Measurements from ENCODE around the gene SSR2. TPM values are rescaled to one million over a fixed set of nuclear protein-coding genes. Genes with fewer than 3 reads are reported as not detected.

SSR2 gene
- total RNA-seq, 2 experiments from 2014 or later, result 147 to 153 TPM

GRCh38 chr1:155974208-155975115 lies 46.3 kb downstream of the SSR2 start:
- POLR2A ChIA-PET, result interaction anchor here (0.9 to 1.2 kb wide), 4 partner anchors 10 to 36 kb away, joined by 3 to 5 read pairs (median 4); no protein-coding TSS in a partner anchor

DNA sequence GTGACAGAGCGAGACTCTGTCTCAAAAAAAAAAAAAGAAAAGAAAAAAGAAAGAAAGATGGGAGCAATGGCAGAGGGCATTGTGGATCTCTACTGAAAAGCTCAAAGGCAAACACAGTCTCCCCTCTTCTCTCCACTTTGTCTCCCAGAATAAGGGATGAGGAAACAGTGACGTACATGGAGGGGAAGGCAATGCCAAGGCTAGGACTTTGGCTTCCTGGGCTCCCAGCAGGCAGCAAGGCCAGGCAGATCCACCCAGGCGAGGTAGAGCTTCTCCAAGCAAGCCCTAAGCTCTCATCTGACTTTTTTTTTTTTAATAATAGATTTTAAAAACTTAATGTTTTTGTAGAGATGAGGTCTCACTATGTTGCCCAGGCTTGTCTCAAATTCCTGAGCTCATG lies 47.0 kb downstream of the SSR2 start:
- H3K27ac ChIP-seq (ENCODE audit: low read depth, low read length, poor library complexity, severe bottlenecking), result no peak overlapping the region
- POLR2A ChIA-PET, result interaction anchor here (0.6 to 1.2 kb wide), 4 partner anchors 11 to 55 kb away, joined by 3 to 5 read pairs (median 4); no protein-coding TSS in a partner anchor
- H3K4me1 ChIP-seq (ENCODE audit: insufficient read depth, low read length, poor library complexity, severe bottlenecking), result peaks cover 68% of the 10 kb centered on the region
- intact Hi-C loops (cut with micrococcal nuclease; ENCODE audit: unreplicated experiment), result no loop called here
- peaks cover 100% of the 10 kb centered on the region for H3K79me2 ChIP-seq (ENCODE audit: insufficient read depth, low read depth, low read length)
- CTCF ChIA-PET (ENCODE audit: unreplicated experiment), result interaction anchor here (1.2 kb wide), 1 partner anchor 9 kb away, joined by 3 read pairs; no protein-coding TSS in a partner anchor
- H2AFZ ChIP-seq (ENCODE audit: low read length), result no peak overlapping the region
- peak overlapping the region; percentile 94; the same call in 1 of the 2 replicates for H3K4me2 ChIP-seq (ENCODE audit: low read length)
- H3K4me3 ChIP-seq (ENCODE audit: low read depth, low read length, poor library complexity, severe bottlenecking), result no peak overlapping the region
- H4K20me1 ChIP-seq (ENCODE audit: insufficient read depth, low read length), result peaks cover 44% of the 10 kb centered on the region
- BruUV-seq (replicated peaks), result no TSS peak
- TF ChIP-seq CTCF (conservative IDR thresholded peaks at IDR 0.05; ENCODE audit: low read length) (no peak), EZH2phosphoT487 (IDR thresholded peaks at IDR 0.05; ENCODE audit: borderline replicate concordance, low read depth, low read length) (no peak)
- no peaks in the 10 kb centered on the region for H3K9me2 ChIP-seq (ENCODE audit: insufficient read depth, low read length)
- peaks cover 70% of the 10 kb centered on the region for H3K36me3 ChIP-seq (ENCODE audit: insufficient read depth, low read length)
- no peaks in the 10 kb centered on the region for H3K9me3 ChIP-seq (ENCODE audit: low read length)
- no peak for DNase-seq (ENCODE audit: low spot score)

More at GRCh38 chr1:155974208-155975115, 46.3 kb downstream of the SSR2 start:
- H3K27ac ChIP-seq (ENCODE audit: low read depth, low read length, poor library complexity, severe bottlenecking), result peak overlapping the region; percentile 94
- peak overlapping the region; percentile 94 for H3K4me2 ChIP-seq (ENCODE audit: low read length)
- H3K9me2 ChIP-seq (ENCODE audit: insufficient read depth, low read length), result no peaks in the 10 kb centered on the region
- H3K36me3 ChIP-seq (ENCODE audit: insufficient read depth, low read length), result peaks cover 62% of the 10 kb centered on the region
- CTCF ChIA-PET (ENCODE audit: unreplicated experiment), result interaction anchor here (0.6 to 1.2 kb wide), 2 partner anchors 8 to 9 kb away, joined by 3 read pairs; no protein-coding TSS in a partner anchor
- H3K79me2 ChIP-seq (ENCODE audit: insufficient read depth, low read depth, low read length), result peaks cover 100% of the 10 kb centered on the region
- TF ChIP-seq EZH2phosphoT487 (IDR thresholded peaks at IDR 0.05; ENCODE audit: borderline replicate concordance, low read depth, low read length) (no peak), CTCF (conservative IDR thresholded peaks at IDR 0.05; ENCODE audit: low read length) (no peak)
- intact Hi-C loops (cut with micrococcal nuclease; ENCODE audit: unreplicated experiment), result no loop called here
- no TSS peak for BruUV-seq (replicated peaks)
- H3K9me3 ChIP-seq (ENCODE audit: low read length), result no peaks in the 10 kb centered on the region
- no peak for DNase-seq (ENCODE audit: low spot score)
- peaks cover 69% of the 10 kb centered on the region for H3K4me1 ChIP-seq (ENCODE audit: insufficient read depth, low read length, poor library complexity, severe bottlenecking)
- peak overlapping the region; percentile 85 for H3K4me3 ChIP-seq (ENCODE audit: low read depth, low read length, poor library complexity, severe bottlenecking)
- no peak overlapping the region for H2AFZ ChIP-seq (ENCODE audit: low read length)
- peaks cover 38% of the 10 kb centered on the region for H4K20me1 ChIP-seq (ENCODE audit: insufficient read depth, low read length)

Data from OCI-LY7 (cell line).